HCT116 (cell line): ENCODE measurements around the gene AIRE. TPM values are rescaled to one million over a fixed set of nuclear protein-coding genes. Genes with fewer than 3 reads are reported as not detected.

Experiments
- ATAC-seq: fragments of 200-7000 bp; cut with Tn5 transposase; 2 replicates; pipeline ENCODE4 v1.9.1; 2020; ENCODE audit warnings: mild to moderate bottlenecking, moderate library complexity
- BruUV-seq: library from RNA; stranded (reverse); fragments of 400-500 nt; replicated peaks from 2 replicates; lab custom pipeline; 2021; lab: Mats Ljungman, UMichigan
- CTCF ChIA-PET: fragments of 300-600 bp; sonication (Branson Sonifier 250); formaldehyde crosslinking; loops from one replicate; lab custom pipeline; 2021; ENCODE audit warnings: antibody characterized with exemption; lab: Charles Lee
- POLR2A ChIA-PET: fragments of 300-600, 350-600 bp; sonication (Branson Sonifier 250); formaldehyde crosslinking; loops from one replicate; lab custom pipeline; 2021; ENCODE audit warnings: antibody characterized with exemption; lab: Charles Lee
- RAD21 ChIA-PET, 2 experiments: fragments of 300-600 bp; sonication (Branson Sonifier 250); formaldehyde crosslinking; loops; one replicate each; lab custom pipeline; 2023; ENCODE audit warnings: low total read pairs in 2 of 2; ENCODE audit not compliant: uncharacterized antibody in 2 of 2, unreplicated experiment in 2 of 2, low non-redundant PET in 1 of 2; lab: Charles Lee
- DNase-seq: peaks from one replicate; pipeline ENCODE4 v3.0.0-alpha.2; 2010; ENCODE audit warnings: low read depth, low spot score
- H2AFZ ChIP-seq: fragments of 200-600 bp; shearing (Covaris generic), sonication (generic); 2 replicates; pipeline ENCODE4 v1.6.1; 2017; ENCODE audit warnings: low read depth, mixed run types, mixed read lengths, antibody characterized with exemption, low read length; ENCODE audit not compliant: poor library complexity, severe bottlenecking
- H3K27ac ChIP-seq: 2 replicates; pipeline ENCODE4 v1.5.1; 2012; ENCODE audit warnings: low read depth, low read length
- H3K27me3 ChIP-seq: fragments of 200-600 bp; sonication (generic); 2 replicates; pipeline ENCODE4 v1.6.1; 2016; ENCODE audit warnings: mixed run types, low read length, mixed read lengths; ENCODE audit not compliant: insufficient read depth
- H3K36me3 ChIP-seq, 2 experiments: fragments of 200-500 bp in 1 of 2; fragments of 200-600 bp in 1 of 2; sonication (Bioruptor generic) in 1 of 2; sonication (generic) in 1 of 2; 2 replicates each; pipeline versions ENCODE4 v1.5.1 to v1.6.1; 2014 to 2016; ENCODE audit warnings: low read length in 2 of 2, inconsistent platforms in 1 of 2, mixed read lengths in 1 of 2, mixed run types in 1 of 2; ENCODE audit not compliant: insufficient read depth in 2 of 2, control insufficient read depth in 1 of 2
- H3K4me1 ChIP-seq, 2 experiments: fragments of 200-600 bp in 1 of 2; sonication (generic) in 1 of 2; 2 replicates each; pipeline versions ENCODE4 v1.5.1 to v1.6.1; 2012 to 2017; ENCODE audit warnings: low read length in 2 of 2, inconsistent platforms in 1 of 2, mild to moderate bottlenecking in 1 of 2, mixed read lengths in 1 of 2, mixed run types in 1 of 2, moderate library complexity in 1 of 2; ENCODE audit not compliant: insufficient read depth in 2 of 2, control insufficient read depth in 1 of 2
- H3K4me2 ChIP-seq: fragments of 200-600 bp; sonication (generic); 2 replicates; pipeline ENCODE4 v1.6.1; 2017; ENCODE audit warnings: mixed run types, low read length, mixed read lengths
- H3K4me3 ChIP-seq, 2 experiments: fragments of 200-600 bp in 1 of 2; sonication (generic) in 1 of 2; replicated peaks in 1 of 2; 2 replicates each; pipeline ENCODE4 v1.5.1; 2011 to 2016; ENCODE audit warnings: low read length in 2 of 2, control low read depth in 1 of 2, low read depth in 1 of 2, mild to moderate bottlenecking in 1 of 2, mixed read lengths in 1 of 2, mixed run types in 1 of 2
- H3K79me2 ChIP-seq: fragments of 200-600 bp; sonication (generic); 2 replicates; pipeline ENCODE4 v1.6.1; 2017; ENCODE audit warnings: mild to moderate bottlenecking, mixed run types, low read length, moderate library complexity, mixed read lengths; ENCODE audit not compliant: insufficient read depth
- H3K9ac ChIP-seq: fragments of 200-600 bp; sonication (generic); 2 replicates; pipeline ENCODE4 v1.6.1; 2016; ENCODE audit warnings: low read length, mixed read lengths
- H3K9me2 ChIP-seq: fragments of 200-600 bp; sonication (generic), shearing (Covaris generic); 2 replicates; pipeline ENCODE4 v1.6.1; 2017; ENCODE audit warnings: mixed run types, mild to moderate bottlenecking, moderate library complexity; ENCODE audit not compliant: insufficient read depth
- H3K9me3 ChIP-seq, 2 experiments: fragments of 200-500 bp in 1 of 2; fragments of 200-600 bp in 1 of 2; sonication (Bioruptor generic) in 1 of 2; sonication (generic) in 1 of 2; 2 replicates each; pipeline ENCODE4 v1.6.1; 2014 to 2017; ENCODE audit warnings: low read length in 2 of 2, mixed read lengths in 2 of 2, inconsistent platforms in 1 of 2, low read depth in 1 of 2, mild to moderate bottlenecking in 1 of 2, mixed run types in 1 of 2, moderate library complexity in 1 of 2; ENCODE audit not compliant: control insufficient read depth in 1 of 2, insufficient read depth in 1 of 2
- H4K20me1 ChIP-seq: fragments of 200-600 bp; sonication (generic), shearing (Covaris generic); 2 replicates; pipeline ENCODE4 v1.6.1; 2017; ENCODE audit warnings: mixed run types, mild to moderate bottlenecking, moderate library complexity; ENCODE audit not compliant: insufficient read depth
- ELF1 ChIP-seq: IDR thresholded peaks from 2 replicates; pipeline ENCODE4 v1.6.1; 2012; ENCODE audit warnings: low read depth, borderline replicate concordance
- FOSL1 ChIP-seq: IDR thresholded peaks from 2 replicates; pipeline ENCODE4 v1.6.1; 2012; ENCODE audit warnings: low read depth
- MAX ChIP-seq: IDR thresholded peaks from 2 replicates; pipeline ENCODE4 v1.6.1; 2012
- POLR2AphosphoS5 ChIP-seq: IDR thresholded peaks from 2 replicates; pipeline ENCODE4 v1.6.1; 2011; ENCODE audit warnings: mild to moderate bottlenecking, low read depth, low read length, moderate library complexity
- RAD21 ChIP-seq: IDR thresholded peaks from 2 replicates; pipeline ENCODE4 v1.6.1; 2012; ENCODE audit warnings: low read depth, mild to moderate bottlenecking
- REST ChIP-seq: IDR thresholded peaks from 2 replicates; pipeline ENCODE4 v1.6.1; 2012; ENCODE audit warnings: low read depth
- ZNF274 ChIP-seq: fragments of 200-500 bp; sonication (Bioruptor generic); IDR thresholded peaks from 2 replicates; pipeline ENCODE4 v1.6.1; 2014; ENCODE audit warnings: mild to moderate bottlenecking, low read depth, low read length, inconsistent platforms
- intact Hi-C: fragments of 100-400 bp; cut with micrococcal nuclease; formaldehyde crosslinking; loops from 2 replicates; pipeline ENCODE4 v1.10.0; 2022
- total RNA-seq: library from RNA; stranded (reverse); gene quantifications from one replicate; pipeline ENCODE4 v1.2.1, GENCODE V29; 2021; ENCODE audit not compliant: unreplicated experiment

The AIRE gene
- total RNA-seq, 1 experiment from 2014 or later: not detected

GRCh38 chr21:44332965-44333364 is 47.3 kb downstream of the AIRE start:
- ATAC-seq (no peak), DNase-seq (no peak)
- no peaks in the 10 kb centered on the region for H3K79me2 ChIP-seq
- H3K27ac ChIP-seq: no peak overlapping the region
- H3K9me3 ChIP-seq: no peaks in the 10 kb centered on the region
- no peaks in the 10 kb centered on the region for H3K9me2 ChIP-seq
- no peaks in the 10 kb centered on the region for H3K27me3 ChIP-seq
- BruUV-seq: no TSS peak
- no peaks in the 10 kb centered on the region for H3K36me3 ChIP-seq
- no peak overlapping the region for H2AFZ ChIP-seq
- CTCF ChIA-PET: no interaction called here
- H3K9ac ChIP-seq: no peak overlapping the region
- H3K4me2 ChIP-seq: no peak overlapping the region
- H3K4me1 ChIP-seq: peaks cover 1% of the 10 kb centered on the region in 2 experiments; a peak in 3 of 4 replicates
- intact Hi-C loops: no loop called here
- POLR2A ChIA-PET: no interaction called here
- no peak for TF ChIP-seq REST
- no peak for TF ChIP-seq MAX
- no peak for TF ChIP-seq ZNF274
- TF ChIP-seq POLR2AphosphoS5: no peak
- no peak for TF ChIP-seq FOSL1
- no peak for TF ChIP-seq RAD21
- no peak for TF ChIP-seq ELF1
- H3K4me3 ChIP-seq: no peak overlapping the region
- no peaks in the 10 kb centered on the region for H4K20me1 ChIP-seq
- RAD21 ChIA-PET: interaction anchor here in 1 of 2 experiments (0.6 kb wide), 1 partner anchor 8 kb away, joined by 3 read pairs; no protein-coding TSS in a partner anchor
